ENCODE results near the gene PTPRO.

PTPRO gene

GRCh38 chr12:15526033-15526432, 203.7 kb downstream of the PTPRO start:
- no peak for DNase-seq (ENCODE audit: low read depth in 2 of 2)

- no peak for DNase-seq (ENCODE audit: low read depth in 2 of 2)
These were observed 205.1 kb downstream of the PTPRO start for GRCh38 chr12:15527201-15528080.

- DNase-seq (ENCODE audit: low read depth in 2 of 2) = no peak
These were observed 206.4 kb downstream of the PTPRO start for GRCh38 chr12:15528666-15529065.

GRCh38 chr12:15530361-15530760, 208.1 kb downstream of the PTPRO start:
- no peak for DNase-seq (ENCODE audit: low read depth in 2 of 2)

- peak; percentile 18 to 33 for DNase-seq (ENCODE audit: low read depth in 2 of 2)
These were observed 210.2 kb downstream of the PTPRO start for GRCh38 chr12:15532364-15532977.

- DNase-seq (ENCODE audit: low read depth in 2 of 2) = no peak
These were observed 212.0 kb downstream of the PTPRO start for GRCh38 chr12:15534322-15534721.

- DNase-seq (ENCODE audit: low read depth in 2 of 2) = no peak
These were observed 212.6 kb downstream of the PTPRO start for GRCh38 chr12:15534874-15535273.

GRCh38 chr12:15535352-15535781, 213.1 kb downstream of the PTPRO start:
- DNase-seq (ENCODE audit: low read depth in 2 of 2) = no peak

- no peak for DNase-seq (ENCODE audit: low read depth in 2 of 2)
These were observed 214.1 kb downstream of the PTPRO start for GRCh38 chr12:15536446-15536845.

- no peak for DNase-seq (ENCODE audit: low read depth in 2 of 2)
These were observed 216.6 kb downstream of the PTPRO start for GRCh38 chr12:15538881-15539280.

- no peak for DNase-seq (ENCODE audit: low read depth in 2 of 2)
These were observed 217.7 kb downstream of the PTPRO start for GRCh38 chr12:15540005-15540404.

GRCh38 chr12:15540469-15540872, 218.2 kb downstream of the PTPRO start:
- no peak for DNase-seq (ENCODE audit: low read depth in 2 of 2)

- no peak for DNase-seq (ENCODE audit: low read depth in 2 of 2)
These were observed 219.8 kb downstream of the PTPRO start for GRCh38 chr12:15541996-15542631.

- no peak for DNase-seq (ENCODE audit: low read depth in 2 of 2)
These were observed 221.0 kb downstream of the PTPRO start for GRCh38 chr12:15543347-15543746.

GRCh38 chr12:15544589-15544988, 222.3 kb downstream of the PTPRO start:
- no peak for DNase-seq (ENCODE audit: low read depth in 2 of 2)

GRCh38 chr12:15545334-15545733, 223.0 kb downstream of the PTPRO start:
- DNase-seq (ENCODE audit: low read depth in 2 of 2) = no peak

GRCh38 chr12:15546102-15546701, 223.9 kb downstream of the PTPRO start:
- DNase-seq (ENCODE audit: low read depth in 2 of 2) = no peak

- DNase-seq (ENCODE audit: low read depth in 2 of 2) = no peak
These were observed 224.8 kb downstream of the PTPRO start for GRCh38 chr12:15547063-15547462.

- no peak for DNase-seq (ENCODE audit: low read depth in 2 of 2)
These were observed 225.4 kb downstream of the PTPRO start for GRCh38 chr12:15547691-15548090.

GRCh38 chr12:15550793-15551192, 228.5 kb downstream of the PTPRO start:
- no peak for DNase-seq (ENCODE audit: low read depth in 2 of 2)

- DNase-seq (ENCODE audit: low read depth in 2 of 2) = no peak
These were observed 233.1 kb downstream of the PTPRO start for GRCh38 chr12:15555446-15555845.

GRCh38 chr12:15556411-15557102, 234.2 kb downstream of the PTPRO start:
- no peak for DNase-seq (ENCODE audit: low read depth in 2 of 2)

Data from stimulated activated CD4-positive, alpha-beta T cell treated with anti-CD3 and anti-CD28 coated beads, Interleukin-4, amount 100 ng/mL, for 48 hours (primary cell).